ENCODE measurements around the gene FES.
"Not testable (repeated sequence)": the region's sequence is repeated elsewhere in the genome, so short reads cannot be mapped to it uniquely, and the experiment has no call there.

Gene FES

DNA sequence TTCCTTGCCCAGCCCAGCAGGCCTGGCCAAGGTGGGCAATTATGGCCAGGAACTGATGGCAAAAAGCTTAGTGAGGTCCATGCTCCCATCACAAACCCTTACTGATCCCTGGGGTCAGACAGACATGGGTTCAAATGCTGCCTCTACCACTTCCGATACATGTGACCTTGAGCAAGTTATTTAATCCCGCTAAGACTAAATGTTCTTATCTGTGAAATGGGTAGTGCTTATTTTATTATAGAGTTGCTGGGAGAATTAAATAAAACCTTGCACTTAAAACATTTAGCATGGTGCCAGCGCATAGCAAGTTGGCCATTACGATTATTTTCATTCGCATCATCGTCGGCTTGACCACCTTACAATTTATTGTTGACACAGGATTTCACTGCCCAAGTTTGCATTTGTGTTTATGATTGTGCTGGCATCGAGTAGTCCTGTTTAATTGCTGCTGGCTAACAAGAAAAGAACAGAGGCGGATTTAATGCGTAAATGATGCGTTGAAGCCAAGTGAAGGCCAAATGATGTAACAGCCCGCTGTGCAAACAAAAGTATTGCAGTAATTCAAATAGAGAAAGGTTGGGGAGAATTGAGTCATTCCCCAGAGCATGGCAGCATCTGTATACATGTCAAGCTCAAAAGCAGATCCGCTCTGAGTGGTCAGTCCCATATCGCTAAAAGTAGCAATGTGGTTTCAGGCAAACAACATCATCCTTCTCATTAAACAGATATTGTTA, 23.2 kb upstream of the FES start:
- DNase-seq: no peak

- DNase-seq: no peak
Observed at GRCh38 chr15:90862487-90862886, 21.8 kb upstream of the FES start.

DNA sequence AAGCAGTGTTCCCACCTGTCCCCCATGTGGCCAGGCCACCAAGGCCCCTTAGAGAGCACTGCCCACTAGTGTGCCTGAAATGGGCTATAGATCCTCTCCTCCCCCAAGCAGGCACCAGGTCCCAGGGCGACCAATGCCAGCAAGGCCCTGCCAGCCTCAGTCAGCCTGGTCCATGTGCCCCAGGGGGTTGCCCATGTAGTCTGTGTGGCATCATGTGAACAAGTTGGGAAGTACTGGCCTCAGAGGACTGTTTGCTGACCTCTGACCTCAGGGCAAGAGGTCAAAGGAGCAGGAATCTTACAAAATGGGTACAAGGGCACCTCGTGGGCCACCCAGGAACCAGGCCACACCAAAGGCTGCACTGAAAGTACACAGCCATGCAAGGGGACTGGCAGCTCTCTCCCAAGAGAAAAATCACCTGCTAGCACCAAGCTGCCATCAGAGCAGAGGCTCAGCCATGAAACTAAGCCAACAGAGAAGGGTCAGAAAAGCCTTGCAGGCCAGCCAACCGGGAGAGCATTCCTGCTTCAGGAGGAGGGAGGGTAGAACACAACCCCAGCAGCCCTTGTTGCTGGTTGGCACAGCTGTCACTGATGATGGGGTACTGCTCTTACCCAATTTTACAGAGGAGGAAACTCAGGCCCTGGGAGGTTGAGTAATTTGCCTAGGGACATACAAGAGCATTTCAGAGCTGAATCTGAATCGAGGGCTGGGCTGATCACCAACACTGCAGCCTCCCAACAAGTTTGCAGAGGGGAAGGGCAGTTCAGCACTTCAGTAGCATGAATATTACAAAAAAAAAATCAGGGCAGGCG, 21.1 kb upstream of the FES start:
- peak in 1 of 56 donors; percentile 7 for DNase-seq

GRCh38 chr15:90863987-90864386, 20.3 kb upstream of the FES start:
- DNase-seq: peak in 9 of 56 donors; percentile 5 to 50 (median 23)

DNA sequence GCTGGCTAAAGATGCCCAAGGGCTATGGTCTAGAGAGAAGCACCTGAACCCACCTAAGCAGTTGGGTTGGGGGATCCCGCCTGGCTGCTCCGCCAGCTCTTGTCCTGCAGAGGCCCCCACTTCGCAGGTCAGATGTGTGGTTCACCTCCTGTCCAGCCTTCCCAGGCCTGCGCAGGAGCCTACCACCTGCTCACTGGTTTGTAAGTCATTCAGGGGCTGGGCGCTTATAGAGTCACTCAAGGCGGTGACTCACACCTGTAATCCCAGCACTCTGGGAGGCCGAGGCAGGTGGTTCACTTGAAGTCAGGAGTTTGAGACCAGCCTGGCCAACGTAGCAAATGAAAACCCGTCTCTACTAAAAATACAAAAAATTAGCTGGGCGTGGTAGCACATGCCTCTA, 19.8 kb upstream of the FES start:
- no peak for DNase-seq

DNA sequence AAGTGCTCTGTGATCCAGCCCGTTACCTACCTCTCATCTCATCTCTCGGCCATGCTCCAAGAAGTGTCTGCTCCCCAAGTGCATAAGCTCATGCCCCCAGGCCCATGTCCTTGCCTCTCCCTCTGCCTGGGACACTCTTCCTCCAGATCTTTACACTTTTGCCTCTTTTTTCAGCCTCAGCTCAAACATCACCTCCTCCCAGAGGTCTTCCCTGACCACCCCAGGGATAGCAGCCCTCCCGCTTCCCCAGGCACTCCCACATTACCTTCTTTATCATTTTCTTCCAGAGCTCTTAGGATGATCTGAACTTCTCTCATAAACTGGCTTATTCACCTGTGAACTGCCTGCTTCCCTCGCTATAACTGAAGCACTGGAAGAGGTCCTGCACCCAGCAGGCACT, 18.6 kb upstream of the FES start:
- no peak for DNase-seq

DNA sequence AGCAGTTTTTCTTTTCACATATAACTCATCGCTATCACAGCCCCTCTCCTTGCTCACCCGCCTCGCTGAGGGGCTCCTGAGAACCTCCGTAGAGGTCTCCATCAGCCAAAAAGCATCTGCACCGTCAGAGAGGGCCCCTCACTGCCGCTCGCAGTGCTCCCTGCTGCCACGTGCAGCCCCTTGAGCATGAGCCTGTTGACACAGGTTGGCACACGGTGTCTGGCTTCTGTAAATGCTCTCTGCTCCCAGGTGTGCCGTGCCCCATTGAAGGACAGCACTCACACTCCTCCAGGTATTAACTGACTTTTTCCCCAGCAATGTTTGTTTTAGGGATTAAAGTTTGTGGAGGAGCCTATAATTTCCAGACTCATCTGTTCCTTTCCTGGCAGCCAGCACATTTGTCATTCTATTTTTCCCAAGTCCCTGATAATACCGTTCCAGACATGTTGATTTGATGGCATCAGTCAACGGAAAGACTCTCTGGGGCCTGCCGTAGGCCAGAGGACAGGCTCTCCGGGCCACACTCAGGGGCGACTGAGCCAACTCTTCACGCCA, 18.1 kb upstream of the FES start:
- no peak for DNase-seq

GRCh38 chr15:90866800-90867199, 17.5 kb upstream of the FES start:
- no peak for DNase-seq

GRCh38 chr15:90868261-90868689, 16.0 kb upstream of the FES start, which contains the start of gene FURIN:
Gene FURIN (plus strand): TSS chr15:90868588. CDS start chr15:90875741, 7,153 bp downstream.
- DNase-seq: no peak

DNA sequence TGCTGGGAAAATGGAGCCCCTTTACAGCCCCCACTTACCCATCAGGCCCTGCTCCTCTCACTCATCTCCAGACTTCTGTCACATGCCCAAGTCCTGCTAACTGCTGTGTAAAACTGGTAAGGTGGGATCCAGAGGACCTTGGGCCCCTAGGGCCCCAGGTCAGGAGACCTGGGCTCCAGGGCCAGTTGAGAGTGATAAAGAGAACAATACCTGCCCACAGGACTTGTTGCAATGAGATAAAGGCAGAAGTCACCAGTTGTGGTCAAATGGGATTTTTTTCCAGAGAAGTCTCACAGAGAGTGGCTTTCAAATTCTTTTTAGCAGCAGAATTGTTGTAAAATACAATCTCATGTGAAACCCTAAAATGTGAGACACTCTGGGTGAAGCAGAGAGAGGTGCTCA, 15.2 kb upstream of the FES start:
- no peak for DNase-seq

DNA sequence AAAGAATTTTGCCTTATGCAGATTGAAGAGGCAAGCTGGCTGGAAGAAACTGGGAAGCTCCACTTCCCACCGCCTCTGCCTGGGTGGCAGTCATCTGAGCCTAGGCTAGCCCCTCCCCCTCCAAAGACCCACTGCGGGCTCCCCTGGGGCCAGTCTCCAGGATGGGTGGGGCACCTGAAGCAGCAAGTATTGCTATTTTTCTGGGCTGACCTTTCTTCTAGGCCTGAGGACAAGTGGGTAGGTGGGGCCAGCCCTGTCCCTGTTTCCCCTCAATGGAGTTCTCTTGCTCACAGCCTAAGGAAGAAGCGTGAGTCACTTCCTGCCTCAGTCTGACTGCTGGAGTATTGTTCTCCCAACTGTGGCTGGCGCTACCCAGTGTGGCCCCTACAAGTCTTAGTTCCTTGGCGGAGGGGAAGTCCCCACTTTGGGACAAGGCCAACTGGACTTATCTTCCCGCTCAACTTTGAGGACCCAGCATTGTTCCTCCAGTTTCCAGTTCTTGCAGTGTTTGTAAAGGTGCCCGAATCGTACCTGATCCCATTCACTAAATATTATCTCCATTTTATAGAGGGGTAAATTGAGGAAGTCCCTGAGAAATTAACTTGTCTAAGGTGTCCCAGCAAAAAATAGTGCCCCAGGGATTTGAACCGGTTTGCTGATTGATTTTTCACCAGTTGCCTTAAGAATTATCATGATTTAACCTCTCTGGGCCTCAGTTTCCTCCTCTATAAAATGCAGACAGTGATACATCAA, 14.5 kb upstream of the FES start:
- DNase-seq: peak in 11 of 56 donors; percentile 12 to 58 (median 27)

DNA sequence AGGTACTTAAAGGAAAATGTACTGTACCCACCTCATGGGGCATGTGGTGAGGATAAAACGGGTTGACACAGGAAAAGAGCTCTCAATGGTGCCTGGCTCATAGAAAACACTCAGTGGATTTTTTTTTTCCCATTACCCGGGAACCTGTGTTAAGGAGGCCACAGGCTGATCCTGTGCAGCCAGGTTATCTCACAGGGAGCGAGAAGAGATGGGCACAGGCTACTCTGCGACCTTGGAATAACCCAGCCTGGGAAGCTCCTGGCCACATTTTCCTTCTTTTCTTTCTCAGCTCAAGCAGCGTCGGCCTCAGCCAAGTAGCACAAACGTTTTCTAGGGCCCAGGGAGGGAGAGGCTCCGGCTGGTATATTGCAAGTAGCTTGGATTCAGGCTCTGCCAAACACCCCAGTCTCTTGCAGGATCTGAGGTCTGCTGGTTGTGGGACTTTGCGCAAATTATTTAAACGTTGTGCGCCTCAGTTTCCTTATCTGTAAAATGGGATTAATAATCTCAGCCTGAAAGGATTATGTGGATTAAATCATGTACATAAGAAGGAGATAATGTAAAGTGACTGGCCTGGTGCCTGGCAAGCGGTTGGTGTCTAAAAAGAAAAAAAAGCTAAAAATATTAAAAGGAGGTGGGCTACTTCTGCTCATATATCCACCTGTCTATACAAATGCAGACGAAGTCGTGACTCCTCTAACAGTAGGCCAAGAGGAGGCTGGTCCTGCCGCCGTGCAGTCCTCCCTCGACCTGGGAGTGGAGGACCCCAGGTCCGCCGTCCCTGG, 13.8 kb upstream of the FES start:
- peak in 3 of 56 donors; percentile 26 to 36 (median 27) for DNase-seq

DNA sequence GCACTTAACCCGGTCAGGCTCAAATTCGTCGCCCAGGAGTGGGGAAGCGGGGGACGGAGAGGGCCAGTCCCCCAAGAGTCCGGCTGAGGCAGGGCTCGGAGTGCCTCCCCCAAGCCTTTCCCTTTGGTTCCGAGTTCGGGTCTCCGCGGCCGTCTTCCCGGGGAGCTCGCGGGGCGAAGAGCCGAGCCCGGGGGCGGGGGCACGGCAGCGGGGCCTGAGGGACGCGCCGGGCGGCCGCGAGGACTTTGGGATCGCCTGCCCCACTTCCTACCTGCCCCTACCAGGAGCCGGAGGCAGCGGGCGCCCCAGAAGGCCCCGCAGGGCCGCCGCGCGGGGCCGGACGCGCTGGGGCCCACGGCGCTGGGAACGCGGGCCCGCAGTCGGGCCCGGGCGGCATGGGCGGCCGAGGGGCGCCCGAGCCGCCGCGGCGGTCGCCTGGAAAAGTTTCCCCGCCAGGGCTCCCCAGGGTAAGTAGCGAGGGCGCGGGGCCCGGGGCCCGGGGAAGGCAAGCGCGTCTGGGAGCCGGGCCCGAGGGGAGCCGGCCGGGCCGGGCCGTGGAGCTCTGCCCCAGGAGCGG, 13.1 kb upstream of the FES start:
- DNase-seq: peak in 18 of 56 donors; percentile 13 to 44 (median 25)

DNA sequence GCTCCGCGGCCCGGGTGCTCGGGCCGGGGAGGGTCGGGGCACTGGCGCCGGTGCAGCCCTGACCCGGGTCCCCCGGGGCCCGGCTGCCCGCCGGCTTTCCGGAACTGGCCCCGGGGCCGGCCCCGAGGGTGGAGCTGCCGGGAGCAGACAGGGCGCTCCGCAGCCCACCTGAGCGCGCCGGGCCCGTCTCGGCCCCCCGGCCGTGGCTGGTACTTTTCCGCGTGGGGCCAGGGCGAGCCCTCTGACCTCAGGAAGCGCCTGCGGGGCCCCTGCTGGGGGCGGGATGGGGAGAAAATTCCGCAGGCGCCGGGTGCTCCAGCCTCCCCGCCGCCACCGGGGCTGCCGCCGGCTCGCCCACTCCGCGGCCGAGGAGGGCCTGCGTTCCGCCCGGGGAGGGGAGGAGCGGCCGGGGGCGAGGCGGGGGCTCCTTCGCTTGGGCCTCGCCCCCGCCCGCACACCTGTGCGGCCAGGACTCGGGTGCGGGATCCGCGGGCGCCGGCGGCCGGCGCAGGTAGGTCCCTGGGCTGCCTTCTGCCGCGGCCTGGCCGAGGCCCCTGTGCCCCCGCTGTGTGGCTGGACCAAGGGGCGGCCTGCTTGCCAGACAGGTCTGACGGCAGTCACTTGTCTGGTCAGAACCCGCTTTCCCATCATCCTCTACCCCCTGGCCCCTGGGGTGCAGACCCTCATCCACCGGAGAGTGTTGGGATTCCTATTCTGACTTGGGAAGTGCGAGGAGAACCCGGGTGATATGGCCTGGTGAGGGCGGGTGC, 12.4 kb upstream of the FES start:
- DNase-seq: peak in 3 of 56 donors; percentile 32 to 60 (median 46)

- peak in 3 of 56 donors; percentile 17 to 48 (median 23) for DNase-seq
Observed at GRCh38 chr15:90872486-90873184, 11.7 kb upstream of the FES start.

DNA sequence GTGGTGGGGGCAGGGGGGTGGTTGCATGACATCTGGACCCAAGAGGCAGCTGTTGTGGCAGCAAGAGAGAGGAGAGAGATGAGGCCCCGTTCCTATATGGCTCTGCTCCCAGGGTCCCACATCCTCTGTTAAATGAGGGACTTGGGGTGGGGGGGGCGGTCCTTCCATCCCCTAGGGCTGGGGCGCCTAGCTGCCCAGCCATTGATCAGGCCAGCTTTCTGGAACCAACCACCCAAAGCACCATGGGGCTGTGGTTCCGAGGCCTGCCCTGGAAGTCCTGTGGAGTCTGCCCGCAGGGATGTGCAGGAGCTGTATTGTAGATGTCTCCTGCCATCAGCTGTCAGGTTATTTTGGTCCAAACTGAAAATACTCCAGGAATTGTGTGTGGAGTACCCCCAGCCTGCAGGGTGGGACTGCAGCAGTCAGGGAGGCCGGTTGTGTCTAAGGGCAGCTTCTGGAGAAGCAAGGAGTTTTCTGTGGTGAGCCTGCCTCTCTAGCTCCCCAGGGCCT, 10.8 kb upstream of the FES start:
- DNase-seq: no peak

GRCh38 chr15:90873998-90874605, 10.2 kb upstream of the FES start:
- DNase-seq: no peak

DNA sequence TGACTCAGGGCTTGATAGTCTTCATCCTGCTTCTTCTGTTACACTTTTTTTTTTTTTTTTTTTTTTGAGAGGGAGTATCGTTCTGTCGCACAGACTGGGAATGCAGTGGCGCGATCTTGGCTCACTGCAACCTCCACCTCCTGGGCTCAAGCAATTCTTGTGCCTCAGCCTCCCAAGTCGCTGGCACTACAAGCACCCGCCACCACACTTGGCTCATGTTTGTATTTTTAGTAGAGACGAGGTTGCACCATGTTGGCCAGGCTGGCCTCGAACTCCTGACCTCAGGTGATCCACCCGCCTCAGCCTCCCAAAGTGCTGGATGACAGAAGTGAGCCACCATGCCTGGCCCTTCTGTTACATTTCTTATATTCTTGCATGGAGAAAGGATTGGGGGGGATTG, 9.3 kb upstream of the FES start:
- not testable (repeated sequence) for DNase-seq
